OCI-LY7 (cell line): Measurements from ENCODE around the gene SLA2. TPM values are rescaled to one million over a fixed set of nuclear protein-coding genes. Genes with fewer than 3 reads are reported as not detected.
"Not testable (repeated sequence)": the region's sequence is repeated elsewhere in the genome, so short reads cannot be mapped to it uniquely, and the experiment has no call there.

ENCODE experiments used
- BruUV-seq: library from RNA; stranded (reverse); fragments of 400-500 nt; replicated peaks from 2 replicates; lab custom pipeline; 2021; lab: Mats Ljungman, UMichigan
- CTCF ChIA-PET: fragments of 300-600 bp; sonication (Branson Sonifier 250); formaldehyde crosslinking; loops from one replicate; lab custom pipeline; 2022; ENCODE audit warnings: antibody characterized with exemption; ENCODE audit not compliant: unreplicated experiment; lab: Charles Lee
- POLR2A ChIA-PET: fragments of 300-600 bp; sonication (Branson Sonifier 250); formaldehyde crosslinking; loops from one replicate; lab custom pipeline; 2022; ENCODE audit warnings: antibody characterized with exemption; lab: Charles Lee
- DNase-seq: peaks from one replicate; pipeline ENCODE4 v3.0.0-alpha.2; 2015; ENCODE audit warnings: low spot score
- H2AFZ ChIP-seq: fragments of 200-600 bp; sonication (generic), shearing (Covaris generic); 2 replicates; pipeline ENCODE4 v1.6.1; 2014; ENCODE audit warnings: mild to moderate bottlenecking, antibody characterized with exemption, low read length, moderate library complexity
- H3K27ac ChIP-seq: fragments of 200-600 bp; sonication (generic); 2 replicates; pipeline ENCODE4 v1.5.1; 2014; ENCODE audit warnings: mixed run types, low read depth, mild to moderate bottlenecking, moderate library complexity, low read length, inconsistent platforms; ENCODE audit not compliant: poor library complexity, severe bottlenecking
- H3K36me3 ChIP-seq: fragments of 200-600 bp; sonication (generic); 2 replicates; pipeline ENCODE4 v1.6.1; 2014; ENCODE audit warnings: mild to moderate bottlenecking, antibody characterized with exemption, low read length, moderate library complexity, mixed read lengths; ENCODE audit not compliant: insufficient read depth
- H3K4me1 ChIP-seq: fragments of 200-600 bp; sonication (generic); 2 replicates; pipeline ENCODE4 v1.5.1; 2014; ENCODE audit warnings: mild to moderate bottlenecking, low read length; ENCODE audit not compliant: insufficient read depth, poor library complexity, severe bottlenecking
- H3K4me2 ChIP-seq: fragments of 200-600 bp; sonication (generic); 2 replicates; pipeline ENCODE4 v1.6.1; 2014; ENCODE audit warnings: mild to moderate bottlenecking, low read length
- H3K4me3 ChIP-seq: fragments of 200-600 bp; sonication (generic); 2 replicates; pipeline ENCODE4 v1.5.1; 2014; ENCODE audit warnings: mild to moderate bottlenecking, low read depth, low read length; ENCODE audit not compliant: poor library complexity, severe bottlenecking
- H3K79me2 ChIP-seq: fragments of 200-600 bp; sonication (generic); 2 replicates; pipeline ENCODE4 v1.6.1; 2016; ENCODE audit warnings: low read depth, mild to moderate bottlenecking, low read length, moderate library complexity, mixed read lengths; ENCODE audit not compliant: insufficient read depth
- H3K9me2 ChIP-seq: fragments of 200-600 bp; sonication (generic); 2 replicates; pipeline ENCODE4 v1.6.1; 2016; ENCODE audit warnings: mild to moderate bottlenecking, low read length, mixed read lengths; ENCODE audit not compliant: insufficient read depth
- H3K9me3 ChIP-seq: fragments of 200-600 bp; sonication (generic); 2 replicates; pipeline ENCODE4 v1.6.1; 2014; ENCODE audit warnings: mild to moderate bottlenecking, mixed run types, low read length, mixed read lengths
- H4K20me1 ChIP-seq: fragments of 200-600 bp; sonication (generic); 2 replicates; pipeline ENCODE4 v1.6.1; 2014; ENCODE audit warnings: mild to moderate bottlenecking, antibody characterized with exemption, low read length, moderate library complexity, mixed read lengths; ENCODE audit not compliant: insufficient read depth
- EZH2phosphoT487 ChIP-seq: fragments of 200-600 bp; sonication (generic); IDR thresholded peaks from 2 replicates; pipeline ENCODE4 v1.6.1; 2018; ENCODE audit warnings: low read depth, borderline replicate concordance, mild to moderate bottlenecking, mixed run types, antibody characterized with exemption, low read length, moderate library complexity, mixed read lengths
- intact Hi-C: fragments of 100-400 bp; cut with micrococcal nuclease; formaldehyde crosslinking; loops from one replicate; pipeline ENCODE4 v1.10.0; 2022; ENCODE audit not compliant: unreplicated experiment
- total RNA-seq, 2 experiments: library from RNA; depleted of rRNA in 1 of 2; stranded (reverse); fragments of >200 nt in 1 of 2; shearing (Covaris generic) in 1 of 2; gene quantifications; 2 replicates each; pipeline ENCODE4 v1.2.3, GENCODE V29; 2014 to 2022
- TF ChIP-seq, protein P1 (sequence below): fragments of 200-600 bp; sonication (generic); conservative IDR thresholded peaks from 2 replicates; pipeline ENCODE4 v1.5.1; 2014; ENCODE audit warnings: mild to moderate bottlenecking, antibody characterized with exemption, low read length, moderate library complexity, mixed read lengths

SLA2 gene
- total RNA-seq, 2 experiments from 2014 or later: 2.0 to 5.0 TPM

DNA sequence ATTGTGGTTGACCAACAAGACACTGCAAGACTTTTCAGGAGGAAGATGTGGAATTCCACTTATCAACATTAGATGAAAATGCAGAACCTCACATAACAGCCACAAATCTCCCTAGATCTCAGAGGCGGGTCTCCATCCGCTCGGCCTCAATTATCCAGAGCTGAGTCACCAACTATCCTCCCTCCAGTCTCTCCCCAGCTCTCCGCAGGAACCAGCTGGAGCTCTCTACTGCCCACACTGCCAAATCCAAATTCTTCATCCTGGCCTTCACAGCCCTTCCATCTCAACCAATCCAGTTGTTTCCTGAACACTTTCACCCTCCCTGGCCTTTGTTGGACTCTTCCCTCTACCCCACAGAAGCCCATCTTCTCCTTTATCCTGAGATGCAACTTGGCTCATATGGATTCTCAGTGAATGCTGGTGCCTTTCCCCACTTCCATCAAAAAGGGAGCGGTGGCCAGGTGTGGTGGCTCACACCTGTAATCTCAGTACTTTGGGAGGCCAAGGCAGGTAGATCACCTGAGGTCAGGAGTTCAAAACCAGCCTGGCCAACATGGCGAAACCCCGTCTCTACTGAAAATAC, 76.1 kb downstream of the SLA2 start:
- Histone ChIP-seq H3K4me3 (no peak overlapping the region), H3K9me3 (peaks cover 6% of the 10 kb centered on the region; the same call in 1 of the 2 replicates), H3K4me2 (no peak overlapping the region), H4K20me1 (no peaks in the 10 kb centered on the region), H3K36me3 (peaks cover 6% of the 10 kb centered on the region; the same call in 1 of the 2 replicates), H3K4me1 (peaks cover 19% of the 10 kb centered on the region), H3K79me2 (peaks cover 12% of the 10 kb centered on the region), H3K9me2 (no peaks in the 10 kb centered on the region), H2AFZ (no peak overlapping the region), H3K27ac (no peak overlapping the region)
- intact Hi-C loops: loop anchor here (5.0 kb wide), 1 partner anchor 108 kb away; no protein-coding TSS in a partner anchor
- ChIA-PET POLR2A (interaction anchor here (1.3 kb wide), 1 partner anchor 15 kb away, joined by 3 read pairs; no protein-coding TSS in a partner anchor), CTCF (no interaction called here)
- TF ChIP-seq EZH2phosphoT487: no peak
- TF ChIP-seq, protein P1, sequence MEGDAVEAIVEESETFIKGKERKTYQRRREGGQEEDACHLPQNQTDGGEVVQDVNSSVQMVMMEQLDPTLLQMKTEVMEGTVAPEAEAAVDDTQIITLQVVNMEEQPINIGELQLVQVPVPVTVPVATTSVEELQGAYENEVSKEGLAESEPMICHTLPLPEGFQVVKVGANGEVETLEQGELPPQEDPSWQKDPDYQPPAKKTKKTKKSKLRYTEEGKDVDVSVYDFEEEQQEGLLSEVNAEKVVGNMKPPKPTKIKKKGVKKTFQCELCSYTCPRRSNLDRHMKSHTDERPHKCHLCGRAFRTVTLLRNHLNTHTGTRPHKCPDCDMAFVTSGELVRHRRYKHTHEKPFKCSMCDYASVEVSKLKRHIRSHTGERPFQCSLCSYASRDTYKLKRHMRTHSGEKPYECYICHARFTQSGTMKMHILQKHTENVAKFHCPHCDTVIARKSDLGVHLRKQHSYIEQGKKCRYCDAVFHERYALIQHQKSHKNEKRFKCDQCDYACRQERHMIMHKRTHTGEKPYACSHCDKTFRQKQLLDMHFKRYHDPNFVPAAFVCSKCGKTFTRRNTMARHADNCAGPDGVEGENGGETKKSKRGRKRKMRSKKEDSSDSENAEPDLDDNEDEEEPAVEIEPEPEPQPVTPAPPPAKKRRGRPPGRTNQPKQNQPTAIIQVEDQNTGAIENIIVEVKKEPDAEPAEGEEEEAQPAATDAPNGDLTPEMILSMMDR: no peak
- no peak for DNase-seq
- BruUV-seq: no TSS peak

DNA sequence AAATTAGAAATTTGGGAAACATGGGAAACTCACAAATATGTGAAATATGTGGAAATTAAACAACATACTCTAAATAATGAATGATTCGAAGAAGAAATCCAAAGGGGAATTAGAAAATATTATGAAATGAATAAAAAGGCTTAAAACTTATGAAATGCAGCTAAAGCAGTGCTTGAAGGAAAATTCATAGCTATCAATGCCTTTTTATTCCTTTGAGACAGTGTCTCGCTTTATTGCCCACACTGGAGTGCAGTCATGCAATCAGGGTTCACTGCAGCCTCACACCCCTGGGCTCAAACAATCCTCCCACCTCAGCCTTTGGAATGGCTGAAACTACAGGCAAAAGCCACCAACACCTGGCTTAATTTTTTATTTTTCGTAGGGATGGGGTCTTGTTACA, 80.5 kb downstream of the SLA2 start:
- no peak overlapping the region for H3K27ac ChIP-seq
- POLR2A ChIA-PET: no interaction called here

DNA sequence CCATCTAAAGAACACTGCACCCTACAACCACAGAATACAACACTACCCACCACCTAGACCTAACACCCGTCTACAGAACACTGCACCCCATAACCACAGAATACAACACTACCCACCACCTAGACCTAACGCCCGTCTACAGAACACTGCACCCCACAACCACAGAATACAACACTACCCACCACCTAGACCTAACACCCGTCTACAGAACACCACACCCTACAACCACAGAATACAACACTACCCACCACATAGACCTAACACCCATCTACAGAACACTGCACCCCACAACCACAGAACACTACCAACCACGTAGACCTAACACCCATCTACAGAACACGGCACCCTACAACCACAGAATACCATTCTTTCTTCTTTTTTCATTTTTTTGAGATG, 81.3 kb downstream of the SLA2 start:
- H3K27ac ChIP-seq, CTCF ChIA-PET, H2AFZ ChIP-seq, H3K9me2 ChIP-seq, H3K4me1 ChIP-seq, intact Hi-C loops, BruUV-seq, POLR2A ChIA-PET, H4K20me1 ChIP-seq, DNase-seq, H3K4me2 ChIP-seq, H3K36me3 ChIP-seq, H3K9me3 ChIP-seq, H3K79me2 ChIP-seq, H3K4me3 ChIP-seq: not testable (repeated sequence)

More for the DNA sequence above, 80.5 kb downstream of the SLA2 start:
- Histone ChIP-seq H2AFZ (no peak overlapping the region), H3K4me3 (no peak overlapping the region), H3K4me1 (no peaks in the 10 kb centered on the region), H3K4me2 (no peak overlapping the region), H3K79me2 (no peaks in the 10 kb centered on the region), H3K9me2 (no peaks in the 10 kb centered on the region), H3K9me3 (peaks cover 6% of the 10 kb centered on the region; the same call in 1 of the 2 replicates), H3K36me3 (peaks cover 7% of the 10 kb centered on the region; the same call in 1 of the 2 replicates), H4K20me1 (no peaks in the 10 kb centered on the region)
- DNase-seq: no peak
- CTCF ChIA-PET: no interaction called here
- no peak for TF ChIP-seq EZH2phosphoT487
- TF ChIP-seq, protein P1: no peak
- intact Hi-C loops: no loop called here
- no TSS peak for BruUV-seq

DNA sequence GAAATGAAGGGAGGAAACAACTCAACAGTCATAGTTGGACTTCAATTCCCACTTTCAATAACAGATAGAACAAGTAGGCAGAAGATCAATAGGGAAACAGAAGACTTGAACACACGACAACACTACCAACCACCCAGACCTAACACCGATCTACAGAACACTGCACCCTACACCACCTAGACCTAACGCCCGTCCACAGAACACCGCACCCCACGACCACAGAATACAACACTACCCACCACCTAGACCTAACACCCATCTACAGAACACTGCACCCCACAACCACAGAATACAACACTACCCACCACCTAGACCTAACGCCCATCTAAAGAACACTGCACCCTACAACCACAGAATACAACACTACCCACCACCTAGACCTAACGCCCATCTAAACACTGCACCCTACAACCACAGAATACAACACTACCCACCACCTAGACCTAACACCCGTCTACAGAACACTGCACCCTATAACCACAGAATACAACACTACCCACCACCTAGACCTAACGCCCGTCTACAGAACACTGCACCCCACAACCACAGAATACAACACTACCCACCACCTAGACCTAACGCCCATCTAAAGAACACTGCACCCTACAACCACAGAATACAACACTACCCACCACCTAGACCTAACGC, 81.8 kb downstream of the SLA2 start:
- H3K4me1 ChIP-seq, BruUV-seq, H3K36me3 ChIP-seq, H3K27ac ChIP-seq, H3K4me2 ChIP-seq, H4K20me1 ChIP-seq, CTCF ChIA-PET, POLR2A ChIA-PET, DNase-seq, H3K9me3 ChIP-seq, H3K4me3 ChIP-seq, H2AFZ ChIP-seq, H3K9me2 ChIP-seq, intact Hi-C loops, H3K79me2 ChIP-seq: not testable (repeated sequence)
